ENCODE measurements around the gene TOGARAM2.

GRCh38 chr2:28991460-28991859 is 10.4 kb downstream of the TOGARAM2 start:
- no peak for TF ChIP-seq EZH2 (IDR thresholded peaks at IDR 0.05; ENCODE audit: low read depth, unreplicated experiment)
- TF ChIP-seq CTCF (conservative IDR thresholded peaks at IDR 0.05; ENCODE audit: low read depth in 2 of 2), result no peak
- TF ChIP-seq POLR2AphosphoS5 (IDR thresholded peaks at IDR 0.05; ENCODE audit: low read depth), result no peak
- TF ChIP-seq REST (IDR thresholded peaks at IDR 0.05; ENCODE audit: unreplicated experiment), result no peak
- no peak for TF ChIP-seq EZH2phosphoT487 (IDR thresholded peaks at IDR 0.05; ENCODE audit: unreplicated experiment)
- TF ChIP-seq CREB1 (CRISPR knock-in tag; IDR thresholded peaks at IDR 0.05; ENCODE audit: low read depth), result no peak
- TF ChIP-seq JUNB (IDR thresholded peaks at IDR 0.05; ENCODE audit: unreplicated experiment), result no peak
- no peak for TF ChIP-seq ETS1 (IDR thresholded peaks at IDR 0.05)
- no peak for TF ChIP-seq ZNF331 (CRISPR knock-in tag; IDR thresholded peaks at IDR 0.05; ENCODE audit: low read depth)
- no peak for TF ChIP-seq ZNF462 (CRISPR knock-in tag; IDR thresholded peaks at IDR 0.05)
- no peak for TF ChIP-seq ZNF114 (CRISPR knock-in tag; IDR thresholded peaks at IDR 0.05)
- no peak for TF ChIP-seq STAT1 (IDR thresholded peaks at IDR 0.05; ENCODE audit: unreplicated experiment)
- no peak for TF ChIP-seq NANOG (IDR thresholded peaks at IDR 0.05; ENCODE audit: borderline replicate concordance)

Measured in GM23338 (cell line).